Neural crest cell (in vitro differentiated cells): ENCODE measurements around the gene DENND1A. TPM values are rescaled to one million over a fixed set of nuclear protein-coding genes. Genes with fewer than 3 reads are reported as not detected.

Experiments used
- DNase-seq: peaks from one replicate; pipeline ENCODE4 v3.0.0; 2021; ENCODE audit warnings: low read depth, mixed read lengths, low spot score
- H3K27ac Mint-ChIP-seq: one replicate; pipeline ENCODE4 v1.8.0; 2021; ENCODE audit warnings: mild to moderate bottlenecking, mixed read lengths; ENCODE audit not compliant: unreplicated experiment
- H3K27me3 Mint-ChIP-seq: 2 replicates; pipeline ENCODE4 v1.8.0; 2021; ENCODE audit warnings: low read depth, mild to moderate bottlenecking, mixed read lengths
- H3K36me3 Mint-ChIP-seq: 2 replicates; pipeline ENCODE4 v1.8.0; 2021; ENCODE audit warnings: low read depth, mild to moderate bottlenecking, mixed read lengths
- H3K4me1 Mint-ChIP-seq: 2 replicates; pipeline ENCODE4 v1.8.0; 2021; ENCODE audit warnings: mixed read lengths
- H3K4me3 Mint-ChIP-seq: one replicate; pipeline ENCODE4 v1.8.0; 2021; ENCODE audit warnings: mild to moderate bottlenecking, mixed read lengths
- H3K9me3 Mint-ChIP-seq: 2 replicates; pipeline ENCODE4 v1.8.0; 2021; ENCODE audit warnings: mixed read lengths
- total RNA-seq: library from RNA; stranded (reverse); gene quantifications from 2 replicates; pipeline ENCODE4 v1.2.1, GENCODE V29; 2021
- TF ChIP-seq, protein P1 (sequence below): fragments of 200-600 bp; sonication (generic); conservative IDR thresholded peaks from 2 replicates; pipeline ENCODE4 v1.5.0; 2021; ENCODE audit warnings: antibody characterized with exemption, mild to moderate bottlenecking

DENND1A gene
- total RNA-seq, 1 donor from 2014 or later: 17.8 TPM

DNA sequence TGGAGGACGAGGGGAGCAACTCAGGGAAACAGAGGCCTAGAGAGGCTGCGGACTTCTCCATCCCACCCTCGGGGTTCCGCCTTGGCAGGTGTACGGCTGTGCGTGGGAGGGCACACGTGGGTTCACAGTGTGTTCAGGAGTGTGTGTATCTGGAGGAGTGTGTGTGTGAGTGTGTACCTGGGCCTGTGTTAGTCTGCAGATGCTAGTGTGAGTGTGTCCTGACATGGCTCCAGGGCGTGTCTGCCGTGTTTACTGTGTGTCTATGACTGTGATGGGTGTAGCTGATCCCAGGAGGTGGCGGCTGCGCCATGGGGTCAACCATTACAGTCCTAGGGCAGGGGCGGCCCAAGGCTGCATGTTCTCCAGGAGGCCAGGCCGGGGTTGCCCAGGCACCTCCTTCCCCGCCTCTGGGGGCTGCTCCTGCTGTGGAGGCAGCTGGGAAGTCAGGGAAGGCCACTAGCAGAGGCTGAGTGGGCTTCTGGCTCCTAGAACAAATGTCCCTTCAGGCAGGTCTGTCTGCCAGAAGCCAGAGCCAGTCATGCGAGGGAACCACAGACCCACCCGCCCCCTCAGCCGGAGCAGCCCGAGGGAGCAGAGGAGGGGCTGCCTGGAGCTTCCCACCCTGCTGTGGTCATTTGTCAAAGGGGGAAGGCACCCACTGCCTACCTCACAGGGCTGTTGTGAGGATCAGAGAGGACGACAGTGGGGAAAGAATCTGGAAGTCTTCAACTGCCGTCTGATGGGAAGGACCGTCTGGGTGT, 552.5 kb downstream of the DENND1A start:
- peaks cover 41% of the 10 kb centered on the region for H3K4me1 Mint-ChIP-seq
- H3K27ac Mint-ChIP-seq: peak overlapping the region; percentile 85
- no peaks in the 10 kb centered on the region for H3K36me3 Mint-ChIP-seq
- H3K9me3 Mint-ChIP-seq: no peaks in the 10 kb centered on the region
- DNase-seq: no peak
- TF ChIP-seq, protein P1, sequence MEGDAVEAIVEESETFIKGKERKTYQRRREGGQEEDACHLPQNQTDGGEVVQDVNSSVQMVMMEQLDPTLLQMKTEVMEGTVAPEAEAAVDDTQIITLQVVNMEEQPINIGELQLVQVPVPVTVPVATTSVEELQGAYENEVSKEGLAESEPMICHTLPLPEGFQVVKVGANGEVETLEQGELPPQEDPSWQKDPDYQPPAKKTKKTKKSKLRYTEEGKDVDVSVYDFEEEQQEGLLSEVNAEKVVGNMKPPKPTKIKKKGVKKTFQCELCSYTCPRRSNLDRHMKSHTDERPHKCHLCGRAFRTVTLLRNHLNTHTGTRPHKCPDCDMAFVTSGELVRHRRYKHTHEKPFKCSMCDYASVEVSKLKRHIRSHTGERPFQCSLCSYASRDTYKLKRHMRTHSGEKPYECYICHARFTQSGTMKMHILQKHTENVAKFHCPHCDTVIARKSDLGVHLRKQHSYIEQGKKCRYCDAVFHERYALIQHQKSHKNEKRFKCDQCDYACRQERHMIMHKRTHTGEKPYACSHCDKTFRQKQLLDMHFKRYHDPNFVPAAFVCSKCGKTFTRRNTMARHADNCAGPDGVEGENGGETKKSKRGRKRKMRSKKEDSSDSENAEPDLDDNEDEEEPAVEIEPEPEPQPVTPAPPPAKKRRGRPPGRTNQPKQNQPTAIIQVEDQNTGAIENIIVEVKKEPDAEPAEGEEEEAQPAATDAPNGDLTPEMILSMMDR: no peak
- H3K4me3 Mint-ChIP-seq: peak overlapping the region; percentile 34
- H3K27me3 Mint-ChIP-seq: peaks cover 5% of the 10 kb centered on the region

DNA sequence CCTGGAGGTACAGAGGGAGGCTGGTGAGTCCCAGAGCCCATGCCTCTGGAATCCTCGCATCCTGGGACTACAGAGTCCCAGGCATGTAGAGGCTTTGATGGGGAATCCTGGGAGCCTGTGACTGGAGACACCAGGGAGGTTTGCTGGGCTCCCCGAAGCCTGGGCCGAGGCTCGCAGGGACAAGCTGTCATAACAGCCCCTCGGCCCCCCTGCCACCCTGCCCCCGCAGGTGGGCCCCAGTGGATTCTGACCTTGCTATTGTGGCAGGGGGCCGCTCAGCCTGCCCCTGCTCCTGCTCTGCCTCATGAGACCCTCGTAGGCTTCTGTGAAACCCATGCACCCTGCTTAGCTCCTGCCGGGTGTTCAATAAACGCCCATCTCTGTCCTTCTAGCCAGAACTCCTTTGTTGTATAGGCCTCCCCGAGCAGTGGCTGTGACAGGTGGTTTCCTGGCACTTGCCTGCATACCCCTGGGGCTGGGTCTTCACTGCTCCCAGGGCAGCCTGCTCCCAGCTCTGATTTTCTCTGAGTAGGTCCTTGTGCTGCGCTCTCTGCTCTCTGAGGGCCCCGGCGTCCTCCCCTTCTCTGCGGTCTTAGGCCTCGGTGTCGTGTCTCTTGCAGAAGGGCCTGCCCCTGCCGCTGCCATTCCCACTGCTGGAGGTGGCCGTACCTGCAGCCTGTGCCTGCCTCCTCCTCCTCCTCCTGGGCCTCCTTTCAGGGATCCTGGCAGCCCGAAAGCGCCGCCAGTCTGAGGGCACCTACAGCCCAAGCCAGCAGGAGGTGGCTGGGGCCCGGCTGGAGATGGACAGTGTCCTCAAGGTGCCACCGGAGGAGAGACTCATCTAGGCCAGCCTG, 553.5 kb downstream of the DENND1A start:
- no peaks in the 10 kb centered on the region for H3K36me3 Mint-ChIP-seq
- peaks cover 45% of the 10 kb centered on the region for H3K4me1 Mint-ChIP-seq
- peaks cover 5% of the 10 kb centered on the region for H3K27me3 Mint-ChIP-seq
- TF ChIP-seq, protein P1: no peak
- no peak overlapping the region for H3K4me3 Mint-ChIP-seq
- peak overlapping the region; percentile 90 for H3K27ac Mint-ChIP-seq
- no peak for DNase-seq
- H3K9me3 Mint-ChIP-seq: no peaks in the 10 kb centered on the region

DNA sequence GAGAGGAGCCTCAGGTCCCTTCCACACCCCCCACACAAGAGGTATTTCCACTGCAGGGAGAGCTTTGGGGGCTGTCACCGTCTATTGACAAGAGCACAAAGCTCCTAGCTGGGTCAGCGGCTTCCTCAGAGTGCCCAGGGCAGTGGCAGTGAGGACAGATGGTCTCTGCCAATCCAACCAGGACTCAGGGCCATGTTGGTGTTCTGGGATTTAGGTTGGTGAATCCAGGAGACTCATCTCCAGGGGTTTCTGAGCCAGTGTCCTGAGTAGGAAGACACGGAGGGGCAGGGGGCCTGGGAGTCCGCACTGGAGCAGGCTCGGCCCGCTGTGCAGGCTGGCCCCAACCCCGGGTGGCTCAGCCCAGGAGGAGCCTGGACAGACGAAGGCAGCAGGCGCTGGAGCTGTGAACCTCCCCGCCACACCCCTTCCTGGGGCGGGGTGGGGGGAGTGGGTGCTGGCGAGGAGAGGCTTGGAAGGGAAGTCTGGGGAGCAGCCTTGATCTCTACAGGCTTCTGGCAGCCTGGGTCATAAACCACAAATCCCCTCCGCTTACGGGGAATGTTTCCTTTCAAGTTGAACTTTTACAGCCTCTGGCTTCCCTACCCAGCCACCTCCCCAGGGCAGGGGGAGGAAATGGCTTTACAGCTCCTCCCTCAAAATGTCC, 554.3 kb downstream of the DENND1A start:
- Mint-ChIP-seq H3K27me3 (peaks cover 5% of the 10 kb centered on the region), H3K27ac (no peak overlapping the region), H3K4me3 (no peak overlapping the region), H3K9me3 (no peaks in the 10 kb centered on the region), H3K4me1 (peaks cover 45% of the 10 kb centered on the region), H3K36me3 (no peaks in the 10 kb centered on the region)
- no peak for DNase-seq
- TF ChIP-seq, protein P1: no peak

DNA sequence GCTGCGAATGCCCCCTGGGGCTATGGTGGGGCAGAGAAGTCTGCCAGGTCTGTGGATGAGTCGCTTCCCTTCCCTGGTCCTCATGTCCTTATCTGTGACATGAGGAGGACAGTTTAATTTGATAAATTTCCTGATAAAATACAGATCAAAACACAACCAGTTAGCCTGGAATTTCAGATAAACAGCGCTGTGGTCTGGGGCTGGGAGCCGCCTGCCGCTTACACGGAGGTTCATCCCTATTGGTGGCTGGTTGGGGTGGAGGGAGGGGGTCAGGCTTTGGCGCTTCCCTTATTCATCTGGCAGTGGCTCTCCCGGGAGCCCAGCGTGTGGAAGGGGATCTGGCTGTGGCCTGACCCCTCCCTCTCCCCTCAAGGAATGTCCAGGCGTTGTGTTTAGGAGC, 556.0 kb downstream of the DENND1A start:
- no peaks in the 10 kb centered on the region for H3K9me3 Mint-ChIP-seq
- H3K27me3 Mint-ChIP-seq: peaks cover 5% of the 10 kb centered on the region
- H3K4me1 Mint-ChIP-seq: peaks cover 45% of the 10 kb centered on the region
- peak; percentile 55 for DNase-seq
- no peaks in the 10 kb centered on the region for H3K36me3 Mint-ChIP-seq
- peak overlapping the region; percentile 77 for H3K4me3 Mint-ChIP-seq
- H3K27ac Mint-ChIP-seq: peak overlapping the region; percentile 50
- TF ChIP-seq, protein P1: no peak

DNA sequence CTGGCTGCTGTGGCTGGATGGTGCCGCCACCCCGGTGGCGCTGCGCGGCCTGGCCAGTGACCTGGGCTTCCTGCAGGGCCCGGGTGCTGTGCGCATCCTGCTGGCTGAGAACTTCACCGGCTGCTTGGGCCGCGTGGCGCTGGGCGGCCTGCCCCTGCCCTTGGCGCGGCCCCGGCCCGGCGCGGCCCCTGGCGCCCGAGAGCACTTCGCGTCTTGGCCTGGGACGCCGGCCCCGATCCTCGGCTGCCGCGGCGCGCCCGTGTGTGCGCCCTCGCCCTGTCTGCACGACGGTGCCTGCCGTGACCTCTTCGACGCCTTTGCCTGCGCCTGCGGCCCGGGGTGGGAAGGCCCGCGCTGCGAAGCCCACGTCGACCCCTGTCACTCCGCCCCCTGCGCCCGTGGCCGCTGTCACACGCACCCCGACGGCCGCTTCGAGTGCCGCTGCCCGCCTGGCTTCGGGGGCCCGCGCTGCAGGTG, 556.4 kb downstream of the DENND1A start:
- no peaks in the 10 kb centered on the region for H3K36me3 Mint-ChIP-seq
- no peaks in the 10 kb centered on the region for H3K9me3 Mint-ChIP-seq
- H3K4me3 Mint-ChIP-seq: no peak overlapping the region
- TF ChIP-seq, protein P1: no peak
- H3K27ac Mint-ChIP-seq: no peak overlapping the region
- DNase-seq: no peak
- H3K4me1 Mint-ChIP-seq: peaks cover 45% of the 10 kb centered on the region
- H3K27me3 Mint-ChIP-seq: peaks cover 5% of the 10 kb centered on the region
